Fibroblast of skin of right biceps (primary cell): ENCODE data around the gene PAK6.

Experiments
- DNase-seq: peaks from one replicate; pipeline ENCODE4 v3.0.0-alpha.2; 2013

The PAK6 gene

DNA sequence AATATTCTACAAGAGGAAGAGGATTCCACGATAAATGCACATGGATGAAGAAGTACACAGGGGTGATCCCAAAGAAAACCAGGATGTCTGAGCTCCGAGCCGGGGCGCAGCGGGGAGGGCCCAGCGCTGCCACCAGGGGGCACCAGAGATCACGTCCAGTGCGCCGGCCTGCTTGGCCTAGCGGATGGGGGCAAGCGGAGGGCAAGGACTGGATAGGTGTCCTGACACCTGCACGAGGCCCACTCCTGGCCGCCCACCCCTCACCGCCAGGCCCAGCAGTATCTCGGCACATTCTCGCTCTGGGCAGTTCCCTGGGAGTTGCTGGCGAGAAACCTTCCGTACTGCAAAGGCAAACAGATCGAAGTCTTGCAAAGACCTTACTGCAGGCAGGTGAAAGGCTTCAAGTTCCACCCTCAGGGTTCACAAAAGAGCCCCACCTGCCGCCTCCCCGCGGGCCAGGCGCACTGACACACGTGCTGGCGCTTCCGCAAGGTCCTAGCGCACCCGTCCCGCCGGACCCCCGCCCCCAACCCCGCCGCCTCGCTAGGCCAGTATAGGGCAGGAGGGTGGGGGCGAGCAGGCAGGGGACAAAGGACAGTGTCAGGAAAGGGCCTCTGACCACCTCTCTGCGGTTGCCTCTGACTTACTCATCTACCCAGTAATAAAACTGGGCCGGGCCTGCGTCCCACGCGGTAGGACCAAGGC, 40.7 kb downstream of the PAK6 start:
- DNase-seq: peak; percentile 35

DNA sequence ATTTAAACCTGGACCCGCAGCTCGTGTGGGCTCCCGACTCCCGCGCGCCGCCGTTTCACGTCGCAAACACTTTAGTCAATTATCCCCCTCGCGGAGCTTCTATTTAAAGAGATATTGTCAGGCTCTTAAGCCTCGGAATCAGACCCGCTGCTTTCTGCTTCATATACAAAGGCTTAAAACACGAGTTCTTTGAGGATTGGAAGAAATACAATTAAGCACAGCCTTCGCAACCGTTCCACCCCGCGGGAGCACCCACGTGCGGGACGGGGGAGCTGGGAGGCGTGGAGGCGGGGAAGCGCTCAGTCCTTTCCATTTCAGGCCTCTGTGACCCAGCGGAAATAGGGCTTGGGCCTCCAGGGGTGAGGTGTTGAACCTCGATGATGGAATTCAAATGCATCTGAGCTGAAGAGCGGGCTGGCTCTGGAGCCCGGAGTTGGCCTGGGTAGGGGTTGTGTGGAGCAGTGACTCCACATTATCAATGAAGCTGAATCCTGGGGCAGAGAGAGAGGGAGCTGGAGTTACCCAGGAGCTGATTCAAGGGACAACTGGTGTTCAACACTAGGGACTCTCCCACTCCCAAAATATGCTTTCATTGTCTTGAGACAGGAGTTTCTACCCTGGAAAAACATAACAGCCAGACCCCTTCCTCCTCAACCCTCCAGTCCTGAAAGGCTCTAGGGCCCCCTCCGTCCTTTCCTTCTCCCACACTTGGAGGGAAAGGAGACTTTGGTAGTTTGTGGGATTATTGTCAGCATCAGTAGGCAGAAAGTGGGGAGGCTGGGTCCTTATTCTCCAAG, 41.6 kb downstream of the PAK6 start:
- no peak for DNase-seq

GRCh38 chr15:40281057-40281800, 42.4 kb downstream of the PAK6 start:
- DNase-seq: no peak

- no peak for DNase-seq
These were observed 42.9 kb downstream of the PAK6 start for GRCh38 chr15:40281801-40282146.

- DNase-seq: no peak
These were observed 43.4 kb downstream of the PAK6 start for GRCh38 chr15:40282147-40282868.

DNA sequence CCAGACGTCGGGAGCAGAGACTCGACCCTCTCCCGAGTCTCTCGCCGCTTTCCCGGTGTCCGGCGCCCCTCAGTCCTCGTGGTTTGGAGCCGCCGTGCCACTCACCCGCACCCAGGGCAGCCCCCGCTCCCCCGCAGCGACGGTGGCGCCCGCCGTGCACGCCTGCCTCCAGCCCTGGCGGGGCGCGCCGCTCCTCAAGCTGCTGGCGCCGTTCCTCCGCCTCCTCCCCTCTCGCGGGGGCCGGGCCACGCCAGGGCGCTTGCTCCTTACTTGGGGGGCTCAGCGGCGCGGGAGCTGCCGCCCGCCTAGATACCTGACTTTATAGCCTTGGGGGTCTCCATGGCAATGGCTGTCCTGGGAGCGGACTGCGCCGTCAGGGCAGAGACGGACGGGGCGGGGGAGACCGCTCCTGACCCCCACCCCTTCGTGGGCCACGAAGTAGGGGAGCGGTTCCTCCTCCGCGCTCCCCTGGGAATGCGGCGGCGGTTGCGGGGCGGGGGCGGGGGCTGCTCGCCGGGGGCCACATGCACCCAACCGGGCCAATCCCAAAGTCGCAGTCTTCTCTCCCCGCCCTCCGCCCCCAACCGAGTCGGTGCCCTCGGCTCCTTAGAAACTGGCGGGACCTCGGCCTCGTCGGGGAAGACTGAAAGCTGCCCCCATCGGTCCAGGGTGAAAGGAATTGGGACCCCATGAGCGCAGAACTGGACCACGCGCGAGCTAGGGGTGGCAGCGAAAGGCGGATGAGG, 44.2 kb downstream of the PAK6 start, which contains the start of gene ANKRD63:
Gene ANKRD63 (minus strand): TSS at position 196 of the 746 bp plus-strand sequence. CDS start 478 bp downstream, outside the sequence.
- no peak for DNase-seq

- no peak for DNase-seq
These were observed 44.9 kb downstream of the PAK6 start for GRCh38 chr15:40283615-40284300.

GRCh38 chr15:40285151-40285550, 46.3 kb downstream of the PAK6 start:
- DNase-seq: peak; percentile 27

DNA sequence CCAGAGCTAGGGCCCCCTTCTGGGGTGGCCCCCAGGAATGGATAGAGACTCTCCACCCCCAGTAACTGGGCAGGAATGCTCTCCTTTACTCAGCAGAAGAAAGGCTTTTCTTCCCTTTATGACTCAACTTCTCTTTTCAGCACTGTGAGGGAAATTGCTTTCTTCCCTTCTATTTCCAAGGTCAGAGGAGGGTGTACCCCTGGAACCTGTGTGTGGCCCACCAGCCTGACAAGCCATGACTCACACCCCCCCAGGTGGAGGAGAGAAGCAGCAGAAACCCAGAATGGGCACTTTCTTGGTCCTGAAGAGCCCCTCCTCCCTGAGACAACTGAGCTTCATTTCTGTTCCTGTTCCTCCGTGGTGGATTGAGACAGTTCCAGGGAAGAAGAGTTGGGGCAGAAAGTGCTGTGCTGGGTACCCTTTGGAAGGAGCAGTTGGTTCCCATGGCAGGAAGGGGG, 46.7 kb downstream of the PAK6 start:
- DNase-seq: peak; percentile 32

DNA sequence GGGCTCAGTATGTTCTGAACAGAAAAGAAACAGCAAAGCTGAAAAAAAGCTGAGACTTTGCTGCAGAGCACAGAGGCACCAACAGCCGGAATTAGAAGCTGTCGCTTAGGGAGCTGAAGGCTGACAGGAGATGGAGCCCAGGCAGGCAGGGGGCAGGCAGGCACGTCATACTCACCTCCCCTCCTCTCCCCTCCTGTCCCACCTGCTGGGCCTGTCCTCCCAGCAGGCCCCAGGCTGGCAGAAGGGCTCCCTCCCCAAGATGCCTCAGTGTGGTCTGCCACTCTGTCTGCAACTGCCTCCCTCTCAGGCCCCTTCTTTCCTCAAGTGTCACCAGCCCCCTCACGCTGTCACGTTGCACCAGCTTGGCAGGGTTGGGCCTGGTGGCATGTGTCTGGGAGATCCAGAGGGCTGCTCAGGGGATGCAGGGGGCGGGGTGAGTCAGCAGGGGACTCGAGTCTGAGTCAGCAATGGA, 47.2 kb downstream of the PAK6 start:
- no peak for DNase-seq

DNA sequence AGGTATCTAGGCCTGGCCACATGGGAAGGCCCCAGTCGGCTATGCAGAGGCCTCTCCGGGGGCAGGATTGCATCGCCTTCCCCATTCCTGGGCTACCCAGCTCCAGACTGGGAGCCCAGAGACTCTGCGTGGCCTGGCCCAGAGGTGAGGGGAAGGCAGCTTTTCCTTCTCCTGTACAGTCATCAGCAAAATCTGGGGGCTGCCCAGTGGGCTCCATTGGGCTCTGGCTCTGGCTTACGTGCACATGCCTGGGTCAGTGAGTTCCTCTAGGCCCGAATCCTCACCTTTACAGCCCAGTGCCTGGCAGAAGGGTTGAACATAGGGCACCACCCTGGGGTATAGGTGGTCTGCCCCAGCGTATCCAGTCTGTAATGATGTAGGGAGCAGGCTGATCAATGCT, 47.9 kb downstream of the PAK6 start:
- no peak for DNase-seq

DNA sequence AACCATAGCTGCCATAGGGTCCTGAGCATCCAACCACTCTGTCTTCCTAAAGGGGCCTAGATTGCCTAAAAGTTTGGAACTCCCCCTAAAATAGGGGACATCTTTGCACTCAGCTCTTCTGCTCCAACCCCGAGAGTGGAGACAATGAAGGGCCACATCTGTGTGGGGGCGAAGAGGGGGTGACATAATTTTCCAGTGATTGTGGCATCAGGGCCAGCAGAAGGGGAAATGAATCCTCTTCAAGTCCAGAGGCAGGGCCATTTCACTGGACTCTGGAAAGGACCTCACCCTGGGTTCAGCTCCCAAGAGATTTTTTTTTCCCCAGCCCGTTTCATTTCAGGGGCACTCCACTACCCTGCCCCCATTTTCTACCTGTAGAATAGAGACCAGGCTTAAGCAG, 48.6 kb downstream of the PAK6 start:
- no peak for DNase-seq

DNA sequence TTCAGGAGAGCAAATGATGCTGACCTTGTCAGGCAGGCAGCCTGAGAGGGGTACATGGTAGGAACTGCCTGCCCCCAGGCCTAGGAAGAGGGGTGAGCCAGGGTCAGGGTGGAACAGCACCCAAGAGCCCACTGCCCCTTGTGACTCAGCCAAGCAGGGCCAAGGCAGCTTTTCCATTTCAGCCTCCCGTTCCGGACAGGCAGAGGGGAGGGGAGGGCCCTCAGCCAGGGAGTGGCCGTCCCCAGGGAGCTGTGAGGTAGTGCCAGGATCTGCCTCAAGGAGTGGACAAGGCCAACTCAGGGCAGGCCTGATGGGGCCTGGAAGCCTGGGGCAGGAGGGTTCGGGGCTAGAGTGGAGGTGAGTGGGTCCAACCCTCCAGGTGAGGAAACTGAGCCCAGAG, 49.1 kb downstream of the PAK6 start:
- DNase-seq: no peak

DNA sequence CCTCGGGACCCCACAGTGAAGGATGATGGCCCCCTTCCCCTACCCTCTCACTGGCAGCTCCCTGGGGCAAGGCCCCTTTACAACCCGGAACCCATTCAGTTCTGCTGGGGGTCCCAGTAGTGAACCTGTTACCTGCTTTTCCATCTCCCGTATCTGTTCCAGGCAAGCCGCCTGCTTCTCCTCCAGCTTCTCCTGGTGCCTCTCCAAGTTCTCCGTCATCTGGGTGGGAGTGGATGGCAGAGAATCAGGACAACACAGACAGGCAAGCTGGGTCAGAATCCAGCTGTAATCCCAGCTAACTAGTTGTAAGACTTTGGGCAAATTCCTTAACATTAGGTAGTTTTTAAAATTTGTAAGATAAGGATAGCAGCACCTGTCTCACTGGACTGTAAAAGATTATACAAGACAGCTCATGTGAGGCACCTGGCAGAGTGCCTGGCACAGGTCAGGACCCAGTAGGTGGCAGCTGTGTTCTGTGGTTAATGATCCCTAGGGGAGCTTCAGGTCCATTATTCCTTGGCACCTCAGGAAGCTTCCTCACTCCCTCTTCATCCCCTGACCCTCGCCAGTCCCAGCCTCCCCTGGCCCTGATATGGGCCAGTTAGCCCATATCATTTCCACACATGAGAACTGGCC, 50.4 kb downstream of the PAK6 start:
- no peak for DNase-seq

DNA sequence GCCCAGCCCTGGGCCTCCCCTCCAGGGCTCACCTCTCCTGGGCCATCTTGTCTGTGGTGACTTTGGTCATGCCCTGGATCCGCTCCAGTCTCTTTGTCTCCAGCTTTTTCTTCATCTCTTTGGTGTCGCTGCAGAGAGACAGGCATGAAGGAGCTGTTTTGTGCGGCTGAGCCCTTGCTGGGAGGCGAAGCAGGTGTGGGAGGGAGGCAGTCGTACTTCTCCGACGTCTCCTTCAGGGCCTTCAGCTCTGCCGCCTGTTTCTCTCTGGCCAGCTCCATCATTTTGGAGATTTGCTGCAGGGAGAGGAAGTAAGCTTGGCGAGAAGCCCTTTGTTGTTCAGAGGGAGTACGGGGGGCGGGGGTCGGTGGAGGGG, 51.7 kb downstream of the PAK6 start:
- DNase-seq: no peak

DNA sequence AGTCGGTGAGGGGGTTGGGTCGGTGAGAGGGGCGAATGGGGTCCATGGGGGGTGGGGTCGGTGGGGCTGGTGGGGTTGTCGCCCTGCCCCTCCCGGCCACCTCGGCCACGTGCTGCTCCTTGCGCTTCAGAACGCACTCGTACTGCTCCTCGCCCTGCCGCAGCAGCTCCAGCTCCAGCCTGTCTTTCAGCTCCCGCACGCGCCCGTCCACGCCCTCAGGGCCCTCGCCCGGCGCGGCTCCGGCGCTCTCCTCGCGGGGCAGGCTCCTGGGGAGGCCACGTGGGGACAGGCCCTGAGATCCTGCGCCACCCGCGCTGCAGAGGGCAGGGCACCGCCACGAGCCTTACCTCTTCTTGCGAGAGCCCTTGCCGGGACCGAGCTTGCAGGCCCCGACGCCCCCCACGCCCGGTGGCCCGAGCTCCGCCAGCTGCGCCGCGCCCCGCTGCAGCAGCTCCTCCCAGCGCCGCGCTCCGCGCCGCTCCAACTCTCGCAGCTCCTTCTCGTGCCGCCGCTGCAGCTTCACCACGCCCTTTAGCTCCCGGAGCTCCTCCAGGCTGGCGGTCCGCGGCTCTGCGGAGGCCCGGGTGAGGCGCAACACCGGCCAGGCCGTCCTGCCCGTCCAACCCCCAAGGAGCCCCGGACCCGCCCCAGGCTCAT, 52.2 kb downstream of the PAK6 start:
- peak; percentile 56 for DNase-seq

- DNase-seq: no peak
These were observed 53.4 kb downstream of the PAK6 start for GRCh38 chr15:40292246-40292645.

- DNase-seq: no peak
These were observed 54.1 kb downstream of the PAK6 start for GRCh38 chr15:40293006-40293405.

DNA sequence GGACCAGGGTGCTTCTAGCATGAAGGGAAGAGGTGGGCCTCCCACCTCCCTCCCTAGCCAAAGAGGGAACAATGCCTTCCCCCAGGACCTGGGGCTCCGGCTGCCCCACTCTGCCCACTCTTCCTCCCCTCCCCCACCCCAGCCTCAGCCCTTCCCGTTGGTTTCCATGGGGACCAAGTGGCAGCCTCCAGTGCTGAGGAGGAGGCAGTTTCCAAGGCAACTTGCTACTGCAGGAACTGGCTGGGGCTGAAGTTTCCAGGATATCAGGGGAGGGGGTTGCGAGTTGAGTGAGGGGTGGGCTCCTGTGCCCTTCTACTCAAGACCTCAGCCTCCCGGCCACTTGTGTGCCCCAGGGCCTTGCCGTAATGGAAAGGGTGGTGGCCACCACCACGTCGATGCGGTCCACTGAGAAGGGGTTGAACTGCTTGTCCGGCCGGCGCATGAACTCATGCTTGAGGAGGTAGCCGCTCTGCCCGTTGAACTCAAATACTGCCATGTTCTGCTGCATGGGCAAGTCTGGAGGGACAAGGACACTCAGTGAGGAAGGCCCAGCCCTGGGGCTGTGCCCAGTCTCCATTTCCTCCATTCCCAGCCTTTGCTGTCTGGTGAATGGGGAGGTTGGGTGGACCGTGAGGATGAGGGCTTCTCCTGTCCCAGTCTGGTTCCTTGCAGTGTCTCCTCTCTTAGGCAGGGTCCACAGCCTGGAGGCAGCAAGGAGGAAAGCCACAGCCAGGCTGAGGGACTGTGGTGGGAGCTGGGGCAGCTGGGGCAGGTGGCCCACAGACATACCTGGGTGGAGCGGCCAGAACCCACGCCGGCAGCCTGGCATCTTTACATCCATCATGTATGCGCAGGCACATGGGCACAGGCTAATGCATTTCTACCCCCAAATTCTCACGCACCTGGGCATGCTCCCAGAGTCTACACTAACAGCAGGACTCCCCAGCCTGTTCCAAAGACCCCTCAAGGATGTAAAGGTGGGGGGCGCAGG, 55.3 kb downstream of the PAK6 start:
- DNase-seq: no peak
